WTC11 (cell line): ENCODE results near the gene CYP26A1. TPM values are rescaled to one million over a fixed set of nuclear protein-coding genes. Genes with fewer than 3 reads are reported as not detected.

Source experiments
- ATAC-seq: fragments of 200-7000 bp; cut with Tn5 transposase; 2 replicates; pipeline ENCODE4 v1.10.0; 2021; ENCODE audit warnings: mild to moderate bottlenecking, moderate library complexity
- CTCF ChIA-PET: fragments of 300-600 bp; sonication (Branson Sonifier 250); formaldehyde crosslinking; loops from one replicate; lab custom pipeline; 2021; ENCODE audit warnings: antibody characterized with exemption; lab: Charles Lee
- POLR2A ChIA-PET: fragments of 350-600 bp; sonication (Branson Sonifier 250); formaldehyde crosslinking; loops from one replicate; lab custom pipeline; 2021; ENCODE audit warnings: antibody characterized with exemption; lab: Charles Lee
- DNase-seq: peaks from one replicate; pipeline ENCODE4 v3.0.0; 2021; ENCODE audit warnings: low spot score
- H3K27ac Mint-ChIP-seq: 2 replicates; pipeline ENCODE4 v1.8.0; 2021; ENCODE audit warnings: mixed read lengths
- H3K27me3 Mint-ChIP-seq: 2 replicates; pipeline ENCODE4 v1.8.0; 2021; ENCODE audit warnings: low read depth, mild to moderate bottlenecking, moderate library complexity, mixed read lengths
- H3K36me3 Mint-ChIP-seq: 2 replicates; pipeline ENCODE4 v1.8.0; 2021; ENCODE audit warnings: mixed read lengths
- H3K4me1 Mint-ChIP-seq: 2 replicates; pipeline ENCODE4 v1.8.0; 2022; ENCODE audit warnings: mixed read lengths
- H3K4me3 Mint-ChIP-seq: 2 replicates; pipeline ENCODE4 v1.8.0; 2021; ENCODE audit warnings: mild to moderate bottlenecking, moderate library complexity, mixed read lengths
- H3K9me3 Mint-ChIP-seq: 2 replicates; pipeline ENCODE4 v1.8.0; 2021; ENCODE audit warnings: mixed read lengths
- JUN ChIP-seq: sonication (generic); formaldehyde crosslinking; IDR thresholded peaks from 2 replicates; pipeline ENCODE4 v1.8.0; 2023; ENCODE audit warnings: mild to moderate bottlenecking, missing genetic modification reagents
- TEAD1 ChIP-seq: sonication (generic); formaldehyde crosslinking; IDR thresholded peaks from 2 replicates; pipeline ENCODE4 v1.8.0; 2022; ENCODE audit warnings: mild to moderate bottlenecking, missing genetic modification reagents
- ZNF138 ChIP-seq: sonication (generic); formaldehyde crosslinking; conservative IDR thresholded peaks from 2 replicates; pipeline ENCODE4 v1.8.1; 2022; ENCODE audit warnings: mild to moderate bottlenecking, moderate library complexity, missing genetic modification reagents
- ZNF232 ChIP-seq: sonication (generic); formaldehyde crosslinking; IDR thresholded peaks from 2 replicates; pipeline ENCODE4 v1.8.0; 2022; ENCODE audit warnings: mild to moderate bottlenecking, missing genetic modification reagents
- ZNF671 ChIP-seq: fragments of 250-450 bp; sonication (Bioruptor Pico); IDR thresholded peaks from 2 replicates; pipeline ENCODE4 v1.8.0; 2021; ENCODE audit warnings: mild to moderate bottlenecking
- total RNA-seq: library from RNA; stranded (reverse); gene quantifications from 3 replicates; pipeline ENCODE4 v1.2.3, GENCODE V29; 2021
- TF ChIP-seq, protein P1 (sequence below): fragments of 250-450 bp; sonication (Bioruptor Pico); conservative IDR thresholded peaks from 2 replicates; pipeline ENCODE4 v1.9.0; 2021; ENCODE audit warnings: mild to moderate bottlenecking
- TF ChIP-seq, protein P2 (sequence below): sonication (generic); formaldehyde crosslinking; IDR thresholded peaks from 2 replicates; pipeline ENCODE4 v1.8.1; 2023; ENCODE audit warnings: mild to moderate bottlenecking, missing genetic modification reagents
- TF ChIP-seq, protein P3 (sequence below): sonication (generic); formaldehyde crosslinking; IDR thresholded peaks from 2 replicates; pipeline ENCODE4 v1.8.1; 2023; ENCODE audit warnings: mild to moderate bottlenecking, missing genetic modification reagents, moderate library complexity
- TF ChIP-seq, protein P4 (sequence below): sonication (generic); formaldehyde crosslinking; IDR thresholded peaks from 2 replicates; pipeline ENCODE4 v1.8.1; 2022; ENCODE audit warnings: low read depth, mild to moderate bottlenecking, moderate library complexity, missing genetic modification reagents, borderline replicate concordance
- TF ChIP-seq, protein P5 (sequence below): sonication (generic); formaldehyde crosslinking; IDR thresholded peaks from 2 replicates; pipeline ENCODE4 v1.8.1; 2023; ENCODE audit warnings: mild to moderate bottlenecking, missing genetic modification reagents
- TF ChIP-seq, protein P6 (sequence below): sonication (generic); formaldehyde crosslinking; IDR thresholded peaks from 2 replicates; pipeline ENCODE4 v1.8.1; 2023; ENCODE audit warnings: mild to moderate bottlenecking, missing genetic modification reagents, borderline replicate concordance
- TF ChIP-seq, protein P7 (sequence below): fragments of 250-450 bp; sonication (Bioruptor Pico); IDR thresholded peaks from 2 replicates; pipeline ENCODE4 v1.9.0; 2021; ENCODE audit warnings: moderate library complexity, mild to moderate bottlenecking, inconsistent platforms, borderline replicate concordance

Gene CYP26A1
- total RNA-seq, 1 experiment from 2014 or later, result 3.4 TPM

DNA sequence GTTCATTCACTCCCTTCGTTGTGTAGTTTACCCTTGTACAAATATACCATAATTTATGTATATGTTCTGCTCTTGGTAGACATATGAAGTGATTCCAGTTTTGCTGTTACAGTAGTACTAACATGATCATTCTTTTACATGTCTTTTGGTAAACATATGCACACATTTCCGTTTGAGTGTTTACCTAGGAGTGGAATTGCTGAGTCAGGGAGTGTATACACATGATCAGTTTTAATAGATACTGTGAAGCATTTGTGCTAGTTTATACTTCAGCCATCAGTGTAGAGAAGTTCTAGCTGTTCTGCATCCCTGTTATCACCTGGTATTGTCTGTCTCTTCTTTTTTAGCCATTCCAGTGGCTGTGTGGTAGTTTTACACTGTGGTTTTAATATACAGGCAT, 47.6 kb upstream of the CYP26A1 start (continued):
- TF ChIP-seq, protein P1, sequence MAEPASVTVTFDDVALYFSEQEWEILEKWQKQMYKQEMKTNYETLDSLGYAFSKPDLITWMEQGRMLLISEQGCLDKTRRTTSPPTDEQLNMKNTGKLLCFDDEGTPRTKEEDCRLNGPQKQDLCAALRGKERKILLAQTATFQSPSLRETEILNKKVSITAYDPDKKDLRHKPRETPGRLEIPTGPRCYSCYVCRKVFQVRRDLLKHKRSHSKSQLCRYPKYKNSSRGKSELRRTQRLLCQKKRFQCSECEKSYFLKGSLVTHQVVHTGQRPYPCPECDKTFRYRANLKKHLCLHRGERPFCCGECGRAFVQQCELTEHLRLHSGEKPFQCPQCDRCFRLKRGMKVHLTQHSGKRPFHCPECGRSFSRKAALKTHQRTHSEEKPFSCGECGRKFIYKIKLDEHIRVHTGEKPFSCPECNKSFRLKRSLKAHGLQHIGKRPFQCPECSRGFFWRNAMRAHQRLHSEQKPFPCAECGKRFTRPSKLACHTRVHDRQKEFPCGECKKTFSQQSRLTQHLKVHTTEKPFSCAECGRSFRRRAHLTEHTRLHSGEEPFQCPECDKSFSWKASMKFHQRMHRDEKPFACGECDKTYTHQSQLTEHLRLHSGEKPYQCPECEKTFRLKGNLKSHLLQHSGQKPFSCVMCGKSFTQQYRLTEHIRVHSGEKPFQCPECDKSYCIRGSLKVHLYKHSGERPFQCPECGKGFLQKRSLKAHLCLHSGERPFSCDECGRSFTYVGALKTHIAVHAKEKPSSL (CRISPR knock-in tag), result no peak
- TF ChIP-seq, protein P2, sequence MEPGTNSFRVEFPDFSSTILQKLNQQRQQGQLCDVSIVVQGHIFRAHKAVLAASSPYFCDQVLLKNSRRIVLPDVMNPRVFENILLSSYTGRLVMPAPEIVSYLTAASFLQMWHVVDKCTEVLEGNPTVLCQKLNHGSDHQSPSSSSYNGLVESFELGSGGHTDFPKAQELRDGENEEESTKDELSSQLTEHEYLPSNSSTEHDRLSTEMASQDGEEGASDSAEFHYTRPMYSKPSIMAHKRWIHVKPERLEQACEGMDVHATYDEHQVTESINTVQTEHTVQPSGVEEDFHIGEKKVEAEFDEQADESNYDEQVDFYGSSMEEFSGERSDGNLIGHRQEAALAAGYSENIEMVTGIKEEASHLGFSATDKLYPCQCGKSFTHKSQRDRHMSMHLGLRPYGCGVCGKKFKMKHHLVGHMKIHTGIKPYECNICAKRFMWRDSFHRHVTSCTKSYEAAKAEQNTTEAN (CRISPR knock-in tag), result no peak
- TF ChIP-seq, protein P3, sequence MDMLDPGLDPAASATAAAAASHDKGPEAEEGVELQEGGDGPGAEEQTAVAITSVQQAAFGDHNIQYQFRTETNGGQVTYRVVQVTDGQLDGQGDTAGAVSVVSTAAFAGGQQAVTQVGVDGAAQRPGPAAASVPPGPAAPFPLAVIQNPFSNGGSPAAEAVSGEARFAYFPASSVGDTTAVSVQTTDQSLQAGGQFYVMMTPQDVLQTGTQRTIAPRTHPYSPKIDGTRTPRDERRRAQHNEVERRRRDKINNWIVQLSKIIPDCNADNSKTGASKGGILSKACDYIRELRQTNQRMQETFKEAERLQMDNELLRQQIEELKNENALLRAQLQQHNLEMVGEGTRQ (CRISPR knock-in tag), result no peak
- TF ChIP-seq ZNF671, result no peak

DNA sequence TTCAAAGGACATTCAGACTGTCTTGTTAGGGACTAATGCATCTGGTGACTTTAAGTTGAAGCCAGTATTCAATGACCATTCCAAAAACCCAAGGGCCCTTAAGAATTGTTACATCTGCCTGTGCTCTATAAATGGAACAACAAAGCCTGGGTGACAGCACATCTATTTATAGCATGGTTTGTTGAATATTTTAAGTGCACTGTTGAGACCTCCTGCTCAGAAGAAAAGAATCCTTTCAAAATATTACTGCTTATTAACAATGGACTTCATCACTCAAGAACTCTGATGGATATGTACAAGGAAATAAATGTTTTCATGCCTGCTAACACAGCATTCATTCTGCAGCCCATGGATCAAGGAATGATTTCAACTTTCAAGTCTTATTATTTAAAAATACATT, 46.2 kb upstream of the CYP26A1 start:
- peaks cover 24% of the 10 kb centered on the region for H3K4me1 Mint-ChIP-seq
- peaks cover 12% of the 10 kb centered on the region for H3K36me3 Mint-ChIP-seq
- no peak for DNase-seq
- no peak overlapping the region for H3K27ac Mint-ChIP-seq
- H3K9me3 Mint-ChIP-seq, result peaks cover 16% of the 10 kb centered on the region
- H3K27me3 Mint-ChIP-seq, result no peaks in the 10 kb centered on the region; the same call in 1 of the 2 replicates
- ATAC-seq, result no peak
- POLR2A ChIA-PET, result no interaction called here
- H3K4me3 Mint-ChIP-seq, result no peak overlapping the region
- CTCF ChIA-PET, result no interaction called here
- no peak for TF ChIP-seq ZNF232 (CRISPR knock-in tag)
- TF ChIP-seq, protein P4, sequence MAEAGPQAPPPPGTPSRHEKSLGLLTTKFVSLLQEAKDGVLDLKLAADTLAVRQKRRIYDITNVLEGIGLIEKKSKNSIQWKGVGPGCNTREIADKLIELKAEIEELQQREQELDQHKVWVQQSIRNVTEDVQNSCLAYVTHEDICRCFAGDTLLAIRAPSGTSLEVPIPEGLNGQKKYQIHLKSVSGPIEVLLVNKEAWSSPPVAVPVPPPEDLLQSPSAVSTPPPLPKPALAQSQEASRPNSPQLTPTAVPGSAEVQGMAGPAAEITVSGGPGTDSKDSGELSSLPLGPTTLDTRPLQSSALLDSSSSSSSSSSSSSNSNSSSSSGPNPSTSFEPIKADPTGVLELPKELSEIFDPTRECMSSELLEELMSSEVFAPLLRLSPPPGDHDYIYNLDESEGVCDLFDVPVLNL, result no peak
- TF ChIP-seq, protein P5, sequence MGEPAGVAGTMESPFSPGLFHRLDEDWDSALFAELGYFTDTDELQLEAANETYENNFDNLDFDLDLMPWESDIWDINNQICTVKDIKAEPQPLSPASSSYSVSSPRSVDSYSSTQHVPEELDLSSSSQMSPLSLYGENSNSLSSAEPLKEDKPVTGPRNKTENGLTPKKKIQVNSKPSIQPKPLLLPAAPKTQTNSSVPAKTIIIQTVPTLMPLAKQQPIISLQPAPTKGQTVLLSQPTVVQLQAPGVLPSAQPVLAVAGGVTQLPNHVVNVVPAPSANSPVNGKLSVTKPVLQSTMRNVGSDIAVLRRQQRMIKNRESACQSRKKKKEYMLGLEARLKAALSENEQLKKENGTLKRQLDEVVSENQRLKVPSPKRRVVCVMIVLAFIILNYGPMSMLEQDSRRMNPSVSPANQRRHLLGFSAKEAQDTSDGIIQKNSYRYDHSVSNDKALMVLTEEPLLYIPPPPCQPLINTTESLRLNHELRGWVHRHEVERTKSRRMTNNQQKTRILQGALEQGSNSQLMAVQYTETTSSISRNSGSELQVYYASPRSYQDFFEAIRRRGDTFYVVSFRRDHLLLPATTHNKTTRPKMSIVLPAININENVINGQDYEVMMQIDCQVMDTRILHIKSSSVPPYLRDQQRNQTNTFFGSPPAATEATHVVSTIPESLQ, result no peak
- no peak for TF ChIP-seq ZNF138
- no peak for TF ChIP-seq JUN (CRISPR knock-in tag)

DNA sequence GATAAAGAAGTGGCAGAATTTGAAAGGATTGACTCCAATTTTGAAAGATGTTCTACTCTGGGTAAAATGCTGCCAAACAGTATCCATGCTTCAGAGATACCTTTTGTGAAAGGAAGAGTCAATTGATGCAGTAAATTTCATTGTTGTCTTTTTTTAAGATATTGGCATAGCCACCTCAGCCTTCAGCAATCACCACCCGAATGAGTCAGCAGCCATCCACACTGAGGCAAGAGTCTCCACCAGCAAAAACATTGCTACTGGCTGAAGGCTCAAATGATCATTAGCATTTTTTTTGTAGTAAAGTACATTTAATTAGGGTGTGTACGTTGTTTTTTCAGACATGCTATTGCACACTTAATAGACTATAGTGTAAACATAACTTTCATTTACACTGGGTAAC, 44.8 kb upstream of the CYP26A1 start:
- Mint-ChIP-seq H3K27ac (no peak overlapping the region), H3K4me3 (no peak overlapping the region), H3K4me1 (peaks cover 37% of the 10 kb centered on the region), H3K36me3 (peaks cover 12% of the 10 kb centered on the region), H3K27me3 (no peaks in the 10 kb centered on the region; the same call in 1 of the 2 replicates), H3K9me3 (peaks cover 16% of the 10 kb centered on the region)
- DNase-seq (no peak), ATAC-seq (no peak)
- CTCF ChIA-PET, result no interaction called here
- POLR2A ChIA-PET, result no interaction called here
- TF ChIP-seq, protein P1 (CRISPR knock-in tag), result no peak

DNA sequence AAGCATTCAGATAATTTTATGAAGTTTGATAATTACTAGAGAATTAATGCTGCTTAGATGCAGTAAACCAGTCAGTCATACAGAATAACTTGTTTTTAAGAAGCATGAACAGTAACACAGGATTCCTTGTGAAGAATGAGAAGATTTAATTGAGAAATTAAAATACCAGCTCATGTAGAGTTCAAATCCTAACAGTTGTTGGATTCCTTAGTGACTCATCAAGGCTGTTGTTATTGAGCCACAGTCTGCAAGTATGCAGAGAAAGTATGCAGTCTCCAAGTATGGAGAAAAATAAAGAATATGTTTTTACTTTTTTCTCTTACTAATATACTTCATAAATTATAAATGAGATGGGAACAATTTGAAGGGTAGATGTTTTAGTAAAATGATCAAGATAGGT, 43.3 kb upstream of the CYP26A1 start:
- peaks cover 12% of the 10 kb centered on the region for H3K36me3 Mint-ChIP-seq
- H3K4me3 Mint-ChIP-seq, result no peak overlapping the region
- H3K27me3 Mint-ChIP-seq, result no peaks in the 10 kb centered on the region; the same call in 1 of the 2 replicates
- no peak overlapping the region for H3K27ac Mint-ChIP-seq
- H3K4me1 Mint-ChIP-seq, result peaks cover 37% of the 10 kb centered on the region
- peaks cover 16% of the 10 kb centered on the region for H3K9me3 Mint-ChIP-seq
- CTCF ChIA-PET, result interaction anchor here (1.1 to 2.0 kb wide), 3 partner anchors 9 to 328 kb away, joined by 3 to 13 read pairs (median 5); no protein-coding TSS in a partner anchor
- ATAC-seq, result no peak; the same call in 1 of the 2 replicates
- POLR2A ChIA-PET, result interaction anchor here (0.7 kb wide), 1 partner anchor 26 kb away, joined by 5 read pairs; no protein-coding TSS in a partner anchor
- no peak for DNase-seq
- TF ChIP-seq, protein P6, sequence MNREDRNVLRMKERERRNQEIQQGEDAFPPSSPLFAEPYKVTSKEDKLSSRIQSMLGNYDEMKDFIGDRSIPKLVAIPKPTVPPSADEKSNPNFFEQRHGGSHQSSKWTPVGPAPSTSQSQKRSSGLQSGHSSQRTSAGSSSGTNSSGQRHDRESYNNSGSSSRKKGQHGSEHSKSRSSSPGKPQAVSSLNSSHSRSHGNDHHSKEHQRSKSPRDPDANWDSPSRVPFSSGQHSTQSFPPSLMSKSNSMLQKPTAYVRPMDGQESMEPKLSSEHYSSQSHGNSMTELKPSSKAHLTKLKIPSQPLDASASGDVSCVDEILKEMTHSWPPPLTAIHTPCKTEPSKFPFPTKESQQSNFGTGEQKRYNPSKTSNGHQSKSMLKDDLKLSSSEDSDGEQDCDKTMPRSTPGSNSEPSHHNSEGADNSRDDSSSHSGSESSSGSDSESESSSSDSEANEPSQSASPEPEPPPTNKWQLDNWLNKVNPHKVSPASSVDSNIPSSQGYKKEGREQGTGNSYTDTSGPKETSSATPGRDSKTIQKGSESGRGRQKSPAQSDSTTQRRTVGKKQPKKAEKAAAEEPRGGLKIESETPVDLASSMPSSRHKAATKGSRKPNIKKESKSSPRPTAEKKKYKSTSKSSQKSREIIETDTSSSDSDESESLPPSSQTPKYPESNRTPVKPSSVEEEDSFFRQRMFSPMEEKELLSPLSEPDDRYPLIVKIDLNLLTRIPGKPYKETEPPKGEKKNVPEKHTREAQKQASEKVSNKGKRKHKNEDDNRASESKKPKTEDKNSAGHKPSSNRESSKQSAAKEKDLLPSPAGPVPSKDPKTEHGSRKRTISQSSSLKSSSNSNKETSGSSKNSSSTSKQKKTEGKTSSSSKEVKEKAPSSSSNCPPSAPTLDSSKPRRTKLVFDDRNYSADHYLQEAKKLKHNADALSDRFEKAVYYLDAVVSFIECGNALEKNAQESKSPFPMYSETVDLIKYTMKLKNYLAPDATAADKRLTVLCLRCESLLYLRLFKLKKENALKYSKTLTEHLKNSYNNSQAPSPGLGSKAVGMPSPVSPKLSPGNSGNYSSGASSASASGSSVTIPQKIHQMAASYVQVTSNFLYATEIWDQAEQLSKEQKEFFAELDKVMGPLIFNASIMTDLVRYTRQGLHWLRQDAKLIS (CRISPR knock-in tag), result no peak
- TF ChIP-seq, protein P7, sequence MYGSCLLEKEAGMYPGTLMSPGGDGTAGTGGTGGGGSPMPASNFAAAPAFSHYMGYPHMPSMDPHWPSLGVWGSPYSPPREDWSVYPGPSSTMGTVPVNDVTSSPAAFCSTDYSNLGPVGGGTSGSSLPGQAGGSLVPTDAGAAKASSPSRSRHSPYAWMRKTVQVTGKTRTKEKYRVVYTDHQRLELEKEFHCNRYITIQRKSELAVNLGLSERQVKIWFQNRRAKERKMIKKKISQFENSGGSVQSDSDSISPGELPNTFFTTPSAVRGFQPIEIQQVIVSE (CRISPR knock-in tag), result no peak
- TF ChIP-seq TEAD1 (CRISPR knock-in tag), result no peak
